K562 (cell line): ENCODE measurements around the gene FN3K. TPM values are rescaled to one million over a fixed set of nuclear protein-coding genes. Genes with fewer than 3 reads are reported as not detected.
A peak's percentile ranks its signal among the peaks of the same experiment; 100 is the strongest.

ENCODE experiments used
- ATAC-seq: fragments of 200-7000 bp; cut with Tn5 transposase; 3 replicates; pipeline ENCODE4 v1.9.1; 2020; ENCODE audit warnings: moderate library complexity
- BruUV-seq: library from RNA; stranded (reverse); fragments of 400-500 nt; replicated peaks from 2 replicates; lab custom pipeline; 2021; lab: Mats Ljungman, UMichigan
- CTCF ChIA-PET: fragments of 300-600 bp; formaldehyde crosslinking; extraction: SDS; loops from one replicate; lab custom pipeline; 2021; ENCODE audit warnings: low intra/inter-chr PET ratio; lab: Yijun Ruan, JAX
- POLR2A ChIA-PET: fragments of 300-600, 350-650 bp; sonication (Branson Sonifier 250); formaldehyde crosslinking; extraction: SDS; loops from one replicate; lab custom pipeline; 2021; ENCODE audit warnings: antibody characterized with exemption, inconsistent platforms; lab: Yijun Ruan, JAX
- DNase-seq, 4 experiments: peaks; one replicate each; pipeline versions ENCODE4 v3.0.0 to v3.0.0-alpha.2; 2011 to 2018; ENCODE audit warnings: low spot score in 3 of 4, mixed read lengths in 3 of 4; ENCODE audit errors: extremely low read depth in 1 of 4
- FAIRE-seq: peaks from 2 replicates; lab custom pipeline; 2011; peaks lifted over from hg19 to GRCh38; lab: Jason Lieb, UNC
- H2AFZ ChIP-seq: 2 replicates; pipeline ENCODE4 v1.6.0; 2011; ENCODE audit warnings: low read depth, low read length, control low read depth, inconsistent platforms
- H3K27ac ChIP-seq: fragments of 200-600 bp; 3 replicates; pipeline ENCODE4 v1.8.0; 2011; ENCODE audit warnings: low read depth, mild to moderate bottlenecking, control low read depth, inconsistent platforms, low read length, moderate library complexity, mixed read lengths; ENCODE audit errors: extremely low read depth
- H3K27me3 ChIP-seq, 2 experiments: fragments of 300-600 bp in 1 of 2; 2 replicates in 1 of 2; 3 replicates in 1 of 2; pipeline versions ENCODE4 v1.6.0 to v1.8.0; 2011; ENCODE audit warnings: inconsistent platforms in 2 of 2, low read length in 2 of 2, mild to moderate bottlenecking in 1 of 2, mixed read lengths in 1 of 2, moderate library complexity in 1 of 2; ENCODE audit not compliant: control insufficient read depth in 2 of 2, insufficient read depth in 2 of 2
- H3K36me3 ChIP-seq: fragments of 300-600 bp; 3 replicates; pipeline ENCODE4 v1.8.0; 2011; ENCODE audit warnings: mild to moderate bottlenecking, low read length, inconsistent platforms; ENCODE audit not compliant: control insufficient read depth, insufficient read depth
- H3K4me1 ChIP-seq, 2 experiments: fragments of 200-600 bp in 1 of 2; replicated peaks in 1 of 2; 2 replicates in 1 of 2; 3 replicates in 1 of 2; pipeline versions ENCODE4 v1.5.1 to v1.8.0; 2011; ENCODE audit warnings: inconsistent platforms in 2 of 2, low read length in 2 of 2, mild to moderate bottlenecking in 1 of 2, mixed read lengths in 1 of 2, moderate library complexity in 1 of 2; ENCODE audit not compliant: control insufficient read depth in 2 of 2, insufficient read depth in 2 of 2
- H3K4me2 ChIP-seq: 2 replicates; pipeline ENCODE4 v1.6.1; 2011; ENCODE audit warnings: low read length, control low read depth, inconsistent platforms, mixed read lengths; ENCODE audit not compliant: insufficient read depth
- H3K4me3 ChIP-seq: fragments of 200-600 bp; sonication (generic), shearing (Covaris generic); 2 replicates; pipeline ENCODE4 v1.5.1; 2016; ENCODE audit warnings: control low read depth, inconsistent platforms
- H3K79me2 ChIP-seq: fragments of 200-600 bp; 3 replicates; pipeline ENCODE4 v1.8.0; 2011; ENCODE audit warnings: low read length, inconsistent platforms; ENCODE audit not compliant: control insufficient read depth, insufficient read depth
- H3K9ac ChIP-seq, 2 experiments: 2 replicates each; pipeline versions ENCODE4 v1.6.0 to v1.6.1; 2011; ENCODE audit warnings: low read depth in 2 of 2, low read length in 2 of 2, control low read depth in 1 of 2, inconsistent platforms in 1 of 2, mild to moderate bottlenecking in 1 of 2, mixed read lengths in 1 of 2; ENCODE audit not compliant: insufficient read depth in 1 of 2
- H3K9me1 ChIP-seq: one replicate; pipeline ENCODE4 v1.6.0; 2011; ENCODE audit warnings: inconsistent platforms, mild to moderate bottlenecking, low read length, moderate library complexity; ENCODE audit not compliant: control insufficient read depth, insufficient read depth
- H3K9me3 ChIP-seq: replicated peaks from 2 replicates; pipeline ENCODE4 v1.5.1; 2011; ENCODE audit warnings: low read depth, low read length, inconsistent platforms; ENCODE audit not compliant: control insufficient read depth, insufficient read depth
- H4K20me1 ChIP-seq: replicated peaks from 2 replicates; pipeline ENCODE4 v1.6.1; 2011; ENCODE audit warnings: low read length, inconsistent platforms, mixed read lengths; ENCODE audit not compliant: control insufficient read depth, insufficient read depth
- E2F8 ChIP-seq: fragments of 450-650 bp; IDR thresholded peaks from 2 replicates; pipeline ENCODE4 v1.7.1; 2018; ENCODE audit warnings: mild to moderate bottlenecking, low read depth; ENCODE audit not compliant: partially characterized antibody
- GATA2 ChIP-seq: sonication (generic); formaldehyde crosslinking; IDR thresholded peaks from 2 replicates; pipeline ENCODE4 v1.4.0; 2020; ENCODE audit warnings: mild to moderate bottlenecking, missing genetic modification reagents
- GTF2F1 ChIP-seq: IDR thresholded peaks from 2 replicates; pipeline ENCODE4 v1.6.1; 2011; ENCODE audit warnings: low read depth, low read length, improper control_type of control experiment
- PHB ChIP-seq: fragments of 250-450 bp; sonication (Bioruptor Pico); IDR thresholded peaks from 2 replicates; pipeline ENCODE4 v1.5.0; 2021
- STAT5A ChIP-seq: IDR thresholded peaks from 2 replicates; pipeline ENCODE4 v1.6.1; 2012; ENCODE audit warnings: low read length, inconsistent platforms, borderline replicate concordance
- TAF1 ChIP-seq: IDR thresholded peaks from 2 replicates; pipeline ENCODE4 v1.6.1; 2011; ENCODE audit warnings: mild to moderate bottlenecking, low read length, moderate library complexity; ENCODE audit not compliant: insufficient read depth, control insufficient read depth, severe bottlenecking; ENCODE audit errors: extremely low read depth
- ZBTB49 ChIP-seq: sonication (generic); formaldehyde crosslinking; IDR thresholded peaks from 2 replicates; pipeline ENCODE4 v1.8.0; 2022; ENCODE audit warnings: missing genetic modification reagents, mild to moderate bottlenecking, borderline replicate concordance
- ZFP91 ChIP-seq: sonication (generic); formaldehyde crosslinking; IDR thresholded peaks from 2 replicates; pipeline ENCODE4 v1.8.0; 2022; ENCODE audit warnings: mild to moderate bottlenecking, missing genetic modification reagents
- ZNF133 ChIP-seq: fragments of 250-450 bp; sonication (Bioruptor Pico); IDR thresholded peaks from 2 replicates; pipeline ENCODE4 v1.4.0; 2020; ENCODE audit warnings: mild to moderate bottlenecking
- ZNF324 ChIP-seq: fragments of 250-450 bp; sonication (Bioruptor Pico); IDR thresholded peaks from 2 replicates; pipeline ENCODE4 v1.4.0; 2020; ENCODE audit warnings: mild to moderate bottlenecking
- ZNF436 ChIP-seq: fragments of 250-450, 450-650 bp; sonication (Bioruptor Pico); formaldehyde crosslinking; IDR thresholded peaks from 2 replicates; pipeline ENCODE4 v1.7.0; 2020; ENCODE audit warnings: mild to moderate bottlenecking
- WGBS: fragments of 100-300 bp; shearing (Covaris generic); methylation state at CpG from one replicate; pipeline ENCODE4 v1.1.6; 2016; ENCODE audit warnings: low coverage, mixed read lengths; ENCODE audit not compliant: insufficient coverage; ENCODE audit errors: missing lambda C conversion rate; 5-methylcytosine and 5-hydroxymethylcytosine counted together
- in situ Hi-C: fragments of 300-500 bp; cut with MboI; formaldehyde crosslinking; loops from 4 replicates; pipeline ENCODE4 v1.15.0; 2018; ENCODE audit warnings: inconsistent platforms, mixed read lengths
- intact Hi-C: fragments of 100-400 bp; cut with micrococcal nuclease; formaldehyde crosslinking; loops from 2 replicates; pipeline ENCODE4 v1.14.2; 2022
- polyA plus RNA-seq, 8 experiments: library from polyadenylated mRNA; depleted of rRNA in 4 of 8; stranded (reverse) in 5 of 8; unstranded in 3 of 8; fragments of >200 nt; fragmentation: Nextera tagmentation in 2 of 8; fragmentation: Illumina TruSeq in 1 of 8; extraction: Ambion mirVana in 2 of 8; extraction: Trizol in 1 of 8; gene quantifications; 2 replicates each; pipeline versions ENCODE4 v1.2.1 to v1.2.3, GENCODE V29; 2011 to 2014; ENCODE audit warnings: inconsistent platforms in 1 of 8, missing spikeins in 1 of 8
- total RNA-seq, 7 experiments: library from RNA; depleted of rRNA in 6 of 7; stranded (reverse); fragments of >200 nt in 6 of 7; fragmentation: Illumina TruSeq in 2 of 7; extraction: Trizol in 2 of 7; gene quantifications; 2 replicates each; pipeline versions ENCODE4 v1.2.1 to v1.2.3, GENCODE V29; 2011 to 2021; ENCODE audit warnings: low replicate concordance in 1 of 7

FN3K gene
- total and polyA plus RNA-seq, 9 of the 15 experiments (the other 6 are each of a cell fraction or from before 2014, with no cell fraction given) = 0.08 to 22.7 (median 3.8) TPM

GRCh38 chr17:82751171-82751570 is 15.8 kb downstream of the FN3K start (continued):
- no peak for TF ChIP-seq ZBTB49 (CRISPR knock-in tag)
- no peak for TF ChIP-seq ZNF133 (CRISPR knock-in tag)
- TF ChIP-seq TAF1 = no peak
- TF ChIP-seq GATA2 (CRISPR knock-in tag) = no peak
- no peak for TF ChIP-seq PHB (CRISPR knock-in tag)
- TF ChIP-seq ZNF324 (CRISPR knock-in tag) = no peak
- no peak for TF ChIP-seq ZNF436
- no peak for TF ChIP-seq GTF2F1

GRCh38 chr17:82751571-82752370 is 16.4 kb downstream of the FN3K start, which contains the start of gene TBCD:
Gene TBCD, plus strand, starts transcription at chr17:82752065. Its CDS starts 129 bp downstream, at chr17:82752194.
- CTCF ChIA-PET = no interaction called here
- peak within 1 kb of the TSS; percentile 97 for H2AFZ ChIP-seq
- intact Hi-C loops (loop anchor here (5.0 kb wide), 1 partner anchor 34 kb away; the partner anchor contains the start of gene FN3KRP), in situ Hi-C loops (no loop called here)
- under 1% methylated on average over 30 of the region's 114 CpGs for WGBS
- H3K9ac ChIP-seq = peak within 1 kb of the TSS; percentile 77 to 97
- FAIRE-seq = peak; percentile 44
- peak within 1 kb of the TSS; percentile 93 for H3K4me2 ChIP-seq
- H3K9me1 ChIP-seq = peaks cover 2% of the 10 kb centered on the region
- peak within 1 kb of the TSS; percentile 95 for H3K27ac ChIP-seq
- peak; percentile 92 to 99 (median 98) for DNase-seq
- H4K20me1 ChIP-seq = no peaks in the 10 kb centered on the region
- H3K36me3 ChIP-seq = peaks cover 27% of the 10 kb centered on the region
- BruUV-seq = no TSS peak
- H3K4me3 ChIP-seq = peak within 1 kb of the TSS; percentile 94
- H3K79me2 ChIP-seq = peaks cover 40% of the 10 kb centered on the region
- ATAC-seq = peak; percentile 86
- H3K27me3 ChIP-seq = no peaks in the 10 kb centered on the region
- H3K9me3 ChIP-seq = peaks cover 12% of the 10 kb centered on the region
- POLR2A ChIA-PET = no interaction called here
- H3K4me1 ChIP-seq = peaks cover 24 to 38% of the 10 kb centered on the region in 2 experiments
- no peak for TF ChIP-seq ZFP91 (CRISPR knock-in tag)
- TF ChIP-seq E2F8 = peak; percentile 55
- no peak for TF ChIP-seq STAT5A
